HG03571 (cell line): Measurements from ENCODE around the gene XPOT.
"Not testable (repeated sequence)": the region's sequence is repeated elsewhere in the genome, so short reads cannot be mapped to it uniquely, and the experiment has no call there.

Experiments
- ATAC-seq: cut with Tn5 transposase; IDR thresholded peaks from one replicate; pipeline ENCODE4 v1.9.1; 2021; ENCODE audit not compliant: unreplicated experiment

Gene XPOT

GRCh38 chr12:64403707-64404469, at the start of gene XPOT:
TSS of gene XPOT (plus strand) at chr12:64404392. CDS start at chr12:64410036, 5,644 bp downstream.
- peak; percentile 97 for ATAC-seq

GRCh38 chr12:64356209-64356608, 48.0 kb upstream of the XPOT start:
- not testable (repeated sequence) for ATAC-seq

- not testable (repeated sequence) for ATAC-seq
Measured at GRCh38 chr12:64361173-64361572, 43.0 kb upstream of the XPOT start.

GRCh38 chr12:64362721-64363305, 41.4 kb upstream of the XPOT start:
- no peak for ATAC-seq

- no peak for ATAC-seq
Measured at GRCh38 chr12:64383675-64384074, 20.5 kb upstream of the XPOT start.

- ATAC-seq, result no peak
Measured at GRCh38 chr12:64385019-64385418, 19.2 kb upstream of the XPOT start.

- no peak for ATAC-seq
Measured at GRCh38 chr12:64385468-64385867, 18.7 kb upstream of the XPOT start.

- no peak for ATAC-seq
Measured at GRCh38 chr12:64387197-64387816, 16.9 kb upstream of the XPOT start.

GRCh38 chr12:64389154-64389553, 15.0 kb upstream of the XPOT start:
- ATAC-seq, result no peak

GRCh38 chr12:64390275-64390851, 13.8 kb upstream of the XPOT start, which contains the start of gene C12orf56:
TSS of gene C12orf56 (minus strand) at chr12:64390758. CDS start at chr12:64390565, 193 bp downstream.
- no peak for ATAC-seq

GRCh38 chr12:64392221-64392620, 12.0 kb upstream of the XPOT start:
- no peak for ATAC-seq

- ATAC-seq, result no peak
Measured at GRCh38 chr12:64395739-64396138, 8.5 kb upstream of the XPOT start.

GRCh38 chr12:64400041-64400440, 4.2 kb upstream of the XPOT start:
- ATAC-seq, result no peak

GRCh38 chr12:64402181-64402580, 2.0 kb upstream of the XPOT start:
- ATAC-seq, result no peak

- peak; percentile 32 for ATAC-seq
Measured at GRCh38 chr12:64404470-64405256, 471 bp downstream of the XPOT start.

GRCh38 chr12:64407342-64408223, 3.4 kb downstream of the XPOT start:
- no peak for ATAC-seq

- ATAC-seq, result no peak
Measured at GRCh38 chr12:64411427-64411826, 7.2 kb downstream of the XPOT start.

- ATAC-seq, result no peak
Measured at GRCh38 chr12:64412459-64412858, 8.3 kb downstream of the XPOT start.

- ATAC-seq, result no peak
Measured at GRCh38 chr12:64413884-64414283, 9.7 kb downstream of the XPOT start.

- no peak for ATAC-seq
Measured at GRCh38 chr12:64418209-64418608, 14.0 kb downstream of the XPOT start.
